ENCODE measurements around the gene PNPLA2.

Gene PNPLA2

GRCh38 chr11:793556-793955 is 25.2 kb upstream of the PNPLA2 start:
- no peak for DNase-seq (ENCODE audit: extremely low read depth, low read depth)
- TF ChIP-seq CTCF (IDR thresholded peaks at IDR 0.05; ENCODE audit: low read depth, low read length): no peak

GRCh38 chr11:794013-794765 is 24.5 kb upstream of the PNPLA2 start:
- TF ChIP-seq CTCF (IDR thresholded peaks at IDR 0.05; ENCODE audit: low read depth, low read length): no peak

GRCh38 chr11:794766-795633 is 23.7 kb upstream of the PNPLA2 start:
- no peak for DNase-seq (ENCODE audit: extremely low read depth, low read depth)

More at GRCh38 chr11:794013-794765, 24.5 kb upstream of the PNPLA2 start:
- no peak for DNase-seq (ENCODE audit: extremely low read depth, low read depth)

GRCh38 chr11:795634-796564 is 22.8 kb upstream of the PNPLA2 start:
- no peak for TF ChIP-seq CTCF (IDR thresholded peaks at IDR 0.05; ENCODE audit: low read depth, low read length)
- no peak for DNase-seq (ENCODE audit: extremely low read depth, low read depth)

More at GRCh38 chr11:794766-795633, 23.7 kb upstream of the PNPLA2 start:
- TF ChIP-seq CTCF (IDR thresholded peaks at IDR 0.05; ENCODE audit: low read depth, low read length): no peak

- no peak for DNase-seq (ENCODE audit: extremely low read depth, low read depth)
Measured at GRCh38 chr11:796565-797295, 22.0 kb upstream of the PNPLA2 start.

More at GRCh38 chr11:796565-797295, 22.0 kb upstream of the PNPLA2 start:
- TF ChIP-seq CTCF (IDR thresholded peaks at IDR 0.05; ENCODE audit: low read depth, low read length): no peak
